Skeletal muscle tissue (tissue), 4 donors: ENCODE results near the gene AMMECR1. TPM values are rescaled to one million over a fixed set of nuclear protein-coding genes. Genes with fewer than 3 reads are reported as not detected.

Experiments
- H3K27ac ChIP-seq: one replicate; pipeline ENCODE4 v1.7.0; 2013; ENCODE audit warnings: mild to moderate bottlenecking, low read depth, low read length, inconsistent platforms
- H3K27me3 ChIP-seq, 3 donors: one replicate each; pipeline ENCODE4 v1.7.0; 2013; ENCODE audit warnings: low read length in 3 of 3; ENCODE audit not compliant: control insufficient read depth in 3 of 3, insufficient read depth in 3 of 3
- H3K36me3 ChIP-seq, 3 donors: one replicate each; pipeline ENCODE4 v1.7.0; 2013; ENCODE audit warnings: low read length in 3 of 3; ENCODE audit not compliant: control insufficient read depth in 3 of 3, insufficient read depth in 3 of 3
- H3K4me1 ChIP-seq, 3 donors: one replicate each; pipeline ENCODE4 v1.7.0; 2013; ENCODE audit warnings: low read length in 3 of 3, mild to moderate bottlenecking in 3 of 3; ENCODE audit not compliant: control insufficient read depth in 3 of 3, insufficient read depth in 3 of 3
- H3K4me3 ChIP-seq, 3 donors: one replicate each; pipeline ENCODE4 v1.7.0; 2013; ENCODE audit warnings: low read length in 3 of 3
- H3K9ac ChIP-seq, 3 donors: one replicate each; pipeline ENCODE4 v1.7.0; 2013; ENCODE audit warnings: low read length in 3 of 3, mild to moderate bottlenecking in 3 of 3, moderate library complexity in 2 of 3, low read depth in 1 of 3
- H3K9me3 ChIP-seq, 3 donors: one replicate each; pipeline ENCODE4 v1.7.0; 2013; ENCODE audit warnings: low read length in 3 of 3; ENCODE audit not compliant: control insufficient read depth in 3 of 3
- total RNA-seq: library from RNA; depleted of rRNA; stranded (reverse); fragments of >200 nt; gene quantifications from one replicate; pipeline ENCODE4 v1.2.3, GENCODE V29; 2014
- donor health status: Osteomylitis.

Gene AMMECR1
- total RNA-seq, 1 donor from 2014 or later: 4.7 TPM

DNA sequence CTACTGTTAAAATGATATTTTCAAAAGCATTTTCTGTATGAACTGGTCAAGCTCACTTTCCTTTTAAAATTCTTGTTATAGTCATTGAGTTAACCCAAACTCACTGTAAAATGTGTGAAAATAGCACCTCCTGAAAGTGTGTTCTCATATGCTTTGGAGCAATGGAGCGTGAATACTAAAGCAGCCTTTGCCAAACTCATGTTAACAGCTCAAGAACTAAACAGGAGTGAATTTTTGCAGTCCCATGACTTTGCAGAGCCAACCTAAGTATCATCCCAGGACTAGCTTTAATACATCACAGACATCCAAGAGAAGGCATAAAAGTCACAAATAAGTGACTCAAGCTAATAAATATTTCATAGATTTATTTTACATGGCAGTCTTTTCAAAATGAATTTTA is 2.3 kb downstream of the AMMECR1 start:
- H3K9ac ChIP-seq: no peak overlapping the region
- H3K4me1 ChIP-seq: peaks cover 0 to 4% (median under 1%) of the 10 kb centered on the region in 3 donors
- no peak overlapping the region for H3K4me3 ChIP-seq
- no peaks in the 10 kb centered on the region for H3K36me3 ChIP-seq
- no peaks in the 10 kb centered on the region for H3K9me3 ChIP-seq
- no peaks in the 10 kb centered on the region for H3K27me3 ChIP-seq
- H3K27ac ChIP-seq: no peak overlapping the region

DNA sequence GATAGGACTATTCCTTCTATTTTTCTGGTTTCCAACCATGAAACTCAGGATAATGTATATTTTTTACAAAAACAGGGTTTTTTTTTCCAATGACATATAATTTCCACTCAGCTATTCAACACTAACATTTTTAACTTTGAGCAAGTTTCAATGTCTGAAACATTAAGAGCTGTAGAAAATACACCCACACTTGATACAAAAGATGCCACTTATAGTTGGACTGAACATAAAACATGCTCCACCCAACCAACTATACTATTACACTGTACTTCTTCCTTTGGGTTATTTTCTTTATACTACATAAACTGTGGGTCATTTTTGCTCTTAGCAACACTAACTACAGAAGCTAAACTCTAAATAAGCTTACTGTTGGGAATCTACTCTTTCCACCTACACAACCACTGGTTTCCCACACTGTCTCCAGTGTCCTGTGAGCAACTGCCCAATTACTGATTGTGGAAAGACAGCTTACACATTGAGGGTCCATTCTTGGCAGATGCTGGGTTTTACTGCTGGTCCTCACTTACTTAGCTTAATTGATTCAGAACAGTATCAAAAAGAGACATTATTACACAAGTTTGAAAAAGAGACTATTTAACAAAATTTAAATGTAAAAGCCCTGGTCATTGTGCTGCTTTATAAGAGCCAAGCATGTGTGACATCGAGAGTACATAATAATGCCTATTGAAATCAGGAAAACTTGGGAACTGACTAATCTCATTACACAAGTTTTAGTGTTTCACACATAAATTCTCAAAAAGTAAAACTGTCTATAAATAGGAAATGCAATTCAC is 6.3 kb downstream of the AMMECR1 start:
- Histone ChIP-seq H3K27ac (no peak overlapping the region), H3K9me3 (no peaks in the 10 kb centered on the region), H3K36me3 (no peaks in the 10 kb centered on the region), H3K27me3 (no peaks in the 10 kb centered on the region), H3K9ac (no peak overlapping the region), H3K4me3 (no peak overlapping the region), H3K4me1 (peaks cover 2 to 4% (median 3%) of the 10 kb centered on the region in 3 donors)

DNA sequence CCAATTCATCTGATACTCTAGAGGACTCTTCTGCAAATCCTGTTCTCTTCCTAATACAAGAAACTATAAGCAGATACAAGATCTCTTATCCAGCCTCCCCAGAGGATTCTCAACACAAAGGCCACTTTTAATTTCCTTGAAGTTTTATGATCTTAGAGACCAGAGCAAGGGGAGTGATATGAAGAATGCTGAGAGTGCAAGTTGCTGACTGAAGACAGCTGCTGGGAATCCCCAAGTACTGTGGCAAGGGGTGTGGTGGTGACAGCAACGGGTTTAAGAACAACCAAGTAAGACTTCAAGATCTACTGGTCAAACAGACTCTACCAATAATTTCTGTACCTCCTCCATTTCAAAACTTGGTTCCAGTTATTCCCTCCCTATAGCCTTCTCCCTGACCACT is 7.0 kb downstream of the AMMECR1 start:
- Histone ChIP-seq H3K27ac (no peak overlapping the region), H3K27me3 (no peaks in the 10 kb centered on the region), H3K36me3 (no peaks in the 10 kb centered on the region), H3K4me1 (peaks cover 2 to 4% (median 3%) of the 10 kb centered on the region in 3 donors), H3K9ac (no peak overlapping the region), H3K9me3 (no peaks in the 10 kb centered on the region), H3K4me3 (no peak overlapping the region)

DNA sequence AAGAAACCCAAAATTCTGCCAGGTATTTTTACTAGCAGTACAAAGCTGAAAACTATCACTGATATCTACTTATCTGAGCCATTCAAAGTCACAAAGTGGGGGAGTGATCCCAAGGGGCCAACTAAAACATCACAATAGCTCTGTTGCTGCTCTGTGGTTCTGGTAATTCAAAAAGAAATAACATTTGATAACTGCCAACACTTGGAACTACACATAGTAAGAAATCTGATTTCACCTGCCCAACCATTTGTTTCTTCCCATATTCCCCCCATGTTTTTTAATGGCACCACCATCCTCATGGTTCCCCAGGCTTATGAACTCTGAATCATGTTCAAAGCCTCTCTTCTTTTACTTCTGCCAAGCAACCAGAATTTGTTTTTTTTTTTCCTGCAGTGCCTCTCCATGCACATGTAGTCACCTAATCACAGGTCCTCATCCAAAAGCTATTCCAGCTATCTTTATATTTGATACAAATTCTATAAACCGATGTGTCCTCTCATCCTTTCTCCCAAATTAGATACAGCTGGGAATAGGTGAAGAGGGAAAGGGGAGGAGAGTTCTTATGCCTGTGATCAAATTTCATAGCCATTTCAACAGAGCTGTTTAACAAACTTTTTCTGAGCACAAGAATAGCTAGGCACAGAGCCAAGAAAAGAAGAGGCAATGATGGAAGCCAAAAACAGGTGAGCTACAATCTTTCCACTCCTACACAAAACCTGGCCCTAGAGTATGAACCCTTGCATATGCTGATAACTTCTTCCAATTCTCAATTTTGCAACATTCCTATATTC is 7.7 kb downstream of the AMMECR1 start:
- Histone ChIP-seq H3K27me3 (no peaks in the 10 kb centered on the region), H3K27ac (no peak overlapping the region), H3K4me1 (peaks cover 2 to 4% (median 3%) of the 10 kb centered on the region in 3 donors), H3K9ac (no peak overlapping the region), H3K4me3 (no peak overlapping the region), H3K9me3 (no peaks in the 10 kb centered on the region), H3K36me3 (no peaks in the 10 kb centered on the region)

DNA sequence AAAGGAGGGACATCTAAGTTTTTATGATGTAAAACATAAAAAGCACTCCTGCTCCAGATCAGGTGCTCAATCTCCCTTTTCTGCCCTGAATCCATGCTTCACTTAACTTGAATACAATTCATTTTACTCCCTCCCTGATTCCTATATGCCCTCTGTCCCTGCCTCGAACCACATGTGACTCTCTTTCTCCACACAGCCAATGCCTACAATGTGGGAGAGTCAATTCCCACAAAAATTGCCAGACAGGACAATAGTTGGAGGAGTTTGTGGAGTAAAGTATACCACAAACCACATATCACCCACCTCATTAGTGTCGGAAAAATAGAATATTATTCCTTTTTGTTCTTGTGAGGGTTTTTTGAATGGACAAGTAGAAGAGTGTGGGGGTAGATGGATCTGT is 9.7 kb downstream of the AMMECR1 start:
- Histone ChIP-seq H3K4me3 (no peak overlapping the region), H3K36me3 (no peaks in the 10 kb centered on the region)

DNA sequence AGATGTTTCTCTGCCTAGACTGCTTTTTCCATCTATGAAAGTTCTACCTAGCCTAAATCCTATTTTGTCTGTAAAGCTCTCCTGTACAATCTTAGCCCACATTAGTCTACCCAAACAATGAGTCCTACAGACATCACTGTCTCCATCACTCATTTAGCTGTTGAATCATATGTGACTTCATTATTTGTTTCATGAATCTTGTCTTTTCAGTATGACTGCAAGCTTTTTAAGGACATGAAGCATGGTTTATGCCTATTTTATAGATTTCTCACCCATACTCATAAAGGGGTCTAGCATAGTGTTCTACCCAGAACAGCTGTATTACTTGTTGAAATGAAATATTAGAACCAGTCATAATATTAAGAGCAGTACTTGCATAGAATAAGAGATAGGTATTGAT is 13.0 kb downstream of the AMMECR1 start:
- H3K27ac ChIP-seq: no peak overlapping the region
- no peaks in the 10 kb centered on the region for H3K4me1 ChIP-seq
- H3K36me3 ChIP-seq: no peaks in the 10 kb centered on the region
- H3K4me3 ChIP-seq: no peak overlapping the region
- H3K9ac ChIP-seq: no peak overlapping the region
- peaks cover 0 to 2% (median 0%) of the 10 kb centered on the region in 3 donors for H3K27me3 ChIP-seq
- no peaks in the 10 kb centered on the region for H3K9me3 ChIP-seq

More for the DNA sequence above, 9.7 kb downstream of the AMMECR1 start:
- Histone ChIP-seq H3K27ac (no peak overlapping the region), H3K27me3 (no peaks in the 10 kb centered on the region), H3K9ac (no peak overlapping the region), H3K9me3 (no peaks in the 10 kb centered on the region), H3K4me1 (peaks cover 2 to 4% (median 3%) of the 10 kb centered on the region in 3 donors)

DNA sequence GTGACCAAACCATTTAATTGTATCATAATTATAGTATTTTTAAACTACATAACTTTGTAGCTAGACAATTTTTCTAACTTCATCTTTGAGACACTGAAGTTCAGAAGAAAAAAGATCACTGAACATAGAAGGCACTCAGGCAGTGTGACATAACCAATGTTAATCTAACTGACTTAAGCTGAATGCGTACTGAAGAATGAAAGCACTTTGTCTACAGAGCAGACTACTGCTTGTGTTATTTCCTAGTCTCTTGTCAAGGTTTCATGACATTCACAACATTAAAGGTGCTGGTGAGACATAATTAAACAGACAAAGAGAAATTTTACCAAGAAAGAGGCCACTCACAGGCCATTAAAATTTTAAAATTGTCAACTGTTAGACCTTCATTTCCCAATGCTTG is 13.5 kb downstream of the AMMECR1 start:
- H3K36me3 ChIP-seq: no peaks in the 10 kb centered on the region
- no peak overlapping the region for H3K27ac ChIP-seq
- H3K4me3 ChIP-seq: no peak overlapping the region
- H3K4me1 ChIP-seq: no peaks in the 10 kb centered on the region
- no peaks in the 10 kb centered on the region for H3K9me3 ChIP-seq
- H3K27me3 ChIP-seq: peaks cover 0 to 2% (median 0%) of the 10 kb centered on the region in 3 donors
- no peak overlapping the region for H3K9ac ChIP-seq

DNA sequence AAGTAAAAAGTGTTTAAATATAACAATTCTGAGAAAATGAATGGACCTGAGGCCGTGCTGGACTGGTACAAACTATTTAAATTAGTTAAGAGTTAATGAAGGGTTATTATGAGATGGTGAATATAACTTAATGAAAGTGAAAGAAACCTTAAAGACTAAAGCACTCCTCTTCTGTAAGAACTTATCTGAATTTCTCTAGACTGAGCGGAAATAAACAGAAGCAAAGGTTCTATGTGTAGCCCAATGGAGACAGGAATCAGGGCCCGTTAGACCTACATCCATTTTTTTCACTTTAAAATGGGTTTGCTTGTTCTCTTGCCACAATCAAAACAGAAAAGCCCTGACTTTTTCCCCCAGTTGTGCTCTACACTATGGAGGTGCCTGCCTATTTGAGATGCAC is 14.9 kb downstream of the AMMECR1 start:
- Histone ChIP-seq H3K4me1 (no peaks in the 10 kb centered on the region), H3K4me3 (no peak overlapping the region), H3K27ac (no peak overlapping the region), H3K9me3 (no peaks in the 10 kb centered on the region), H3K9ac (no peak overlapping the region), H3K27me3 (peaks cover 0 to 2% (median 0%) of the 10 kb centered on the region in 3 donors), H3K36me3 (no peaks in the 10 kb centered on the region)

DNA sequence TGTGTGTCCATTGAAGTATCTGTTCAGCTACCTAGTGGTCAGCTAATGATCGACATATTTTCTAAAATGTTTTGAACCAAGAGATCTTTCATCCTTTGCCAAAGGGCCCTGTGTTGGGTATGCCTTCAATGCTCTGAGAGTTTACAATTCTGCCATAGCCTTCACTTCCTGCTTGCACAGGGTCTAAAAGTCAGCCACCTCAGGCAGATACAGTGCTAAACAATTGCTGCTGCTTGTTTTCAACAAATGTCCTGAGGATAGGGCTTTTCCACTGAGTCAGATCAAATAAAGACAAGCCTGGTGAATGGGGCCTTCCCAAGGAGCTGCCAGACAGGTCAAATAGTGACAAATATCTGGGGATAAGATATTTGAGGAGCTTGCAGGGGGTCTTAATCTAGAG is 16.7 kb downstream of the AMMECR1 start:
- H3K9ac ChIP-seq: no peak overlapping the region
- H3K36me3 ChIP-seq: no peaks in the 10 kb centered on the region
- H3K9me3 ChIP-seq: no peaks in the 10 kb centered on the region
- no peak overlapping the region for H3K27ac ChIP-seq
- H3K4me3 ChIP-seq: no peak overlapping the region
- no peaks in the 10 kb centered on the region for H3K4me1 ChIP-seq
- H3K27me3 ChIP-seq: peaks cover 0 to 2% (median 0%) of the 10 kb centered on the region in 3 donors

DNA sequence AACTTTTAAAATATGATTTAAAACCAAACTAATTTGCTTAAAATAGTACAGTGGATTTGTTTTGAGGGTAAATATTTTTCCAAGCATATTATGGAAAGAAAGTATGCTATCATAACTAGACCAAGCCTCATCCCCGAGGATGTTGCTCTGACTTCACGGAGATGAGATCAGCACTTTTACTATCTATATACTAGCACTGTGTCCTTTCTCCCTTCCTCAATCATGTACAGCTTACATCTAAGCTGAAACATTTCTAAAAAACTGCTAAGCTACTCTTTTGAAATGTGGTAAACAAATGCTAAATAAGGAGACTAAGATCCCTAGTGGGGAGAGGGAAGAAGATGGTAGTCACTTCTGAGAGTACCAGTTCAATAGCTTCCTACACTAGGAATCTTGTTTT is 23.8 kb downstream of the AMMECR1 start:
- Histone ChIP-seq H3K27ac (no peak overlapping the region), H3K36me3 (no peaks in the 10 kb centered on the region), H3K27me3 (no peaks in the 10 kb centered on the region), H3K4me1 (no peaks in the 10 kb centered on the region), H3K4me3 (no peak overlapping the region), H3K9me3 (no peaks in the 10 kb centered on the region), H3K9ac (no peak overlapping the region)
